Superior temporal gyrus (tissue), 1 donor: ENCODE measurements around the gene EMX1.
A peak's percentile ranks its signal among the peaks of the same experiment; 100 is the strongest.

Source experiments
- DNase-seq: peaks from one replicate; pipeline ENCODE4 v3.0.0-alpha.2; 2016; ENCODE audit errors: extremely low spot score

The EMX1 gene

GRCh38 chr2:72958542-72959385 is 41.4 kb downstream of the EMX1 start:
- no peak for DNase-seq

GRCh38 chr2:72959554-72959953 is 42.2 kb downstream of the EMX1 start:
- no peak for DNase-seq

GRCh38 chr2:72959995-72960981 is 43.0 kb downstream of the EMX1 start:
- no peak for DNase-seq

GRCh38 chr2:72961036-72961720 is 43.9 kb downstream of the EMX1 start:
- no peak for DNase-seq

GRCh38 chr2:72961853-72962468 is 44.6 kb downstream of the EMX1 start:
- DNase-seq: no peak

GRCh38 chr2:72962911-72963310 is 45.6 kb downstream of the EMX1 start:
- no peak for DNase-seq

- no peak for DNase-seq
These were observed 46.3 kb downstream of the EMX1 start for GRCh38 chr2:72963423-72964145.

GRCh38 chr2:72964146-72964525 is 46.8 kb downstream of the EMX1 start:
- DNase-seq: no peak

GRCh38 chr2:72965016-72965415 is 47.7 kb downstream of the EMX1 start:
- DNase-seq: no peak

GRCh38 chr2:72965770-72966450 is 48.6 kb downstream of the EMX1 start:
- no peak for DNase-seq

GRCh38 chr2:72968286-72968685 is 51.0 kb downstream of the EMX1 start:
- no peak for DNase-seq

- no peak for DNase-seq
These were observed 52.4 kb downstream of the EMX1 start for GRCh38 chr2:72969706-72970105.

GRCh38 chr2:72971036-72971435 is 53.7 kb downstream of the EMX1 start:
- no peak for DNase-seq

- no peak for DNase-seq
These were observed 55.2 kb downstream of the EMX1 start for GRCh38 chr2:72972352-72973136.

- DNase-seq: no peak
These were observed 55.8 kb downstream of the EMX1 start for GRCh38 chr2:72973137-72973535.

GRCh38 chr2:72973566-72974435 is 56.5 kb downstream of the EMX1 start:
- DNase-seq: peak; percentile 68

- no peak for DNase-seq
These were observed 57.1 kb downstream of the EMX1 start for GRCh38 chr2:72974436-72974754.

GRCh38 chr2:72975017-72975416 is 57.7 kb downstream of the EMX1 start:
- no peak for DNase-seq

GRCh38 chr2:72979896-72980295 is 62.6 kb downstream of the EMX1 start:
- DNase-seq: no peak
